ENCODE measurements around the gene UVSSA. TPM values are rescaled to one million over a fixed set of nuclear protein-coding genes. Genes with fewer than 3 reads are reported as not detected.
A peak's percentile ranks its signal among the peaks of the same experiment; 100 is the strongest.

Gene UVSSA
- total and polyA plus RNA-seq, 8 donors: 9.2 to 30.9 (median 14.5) TPM

DNA sequence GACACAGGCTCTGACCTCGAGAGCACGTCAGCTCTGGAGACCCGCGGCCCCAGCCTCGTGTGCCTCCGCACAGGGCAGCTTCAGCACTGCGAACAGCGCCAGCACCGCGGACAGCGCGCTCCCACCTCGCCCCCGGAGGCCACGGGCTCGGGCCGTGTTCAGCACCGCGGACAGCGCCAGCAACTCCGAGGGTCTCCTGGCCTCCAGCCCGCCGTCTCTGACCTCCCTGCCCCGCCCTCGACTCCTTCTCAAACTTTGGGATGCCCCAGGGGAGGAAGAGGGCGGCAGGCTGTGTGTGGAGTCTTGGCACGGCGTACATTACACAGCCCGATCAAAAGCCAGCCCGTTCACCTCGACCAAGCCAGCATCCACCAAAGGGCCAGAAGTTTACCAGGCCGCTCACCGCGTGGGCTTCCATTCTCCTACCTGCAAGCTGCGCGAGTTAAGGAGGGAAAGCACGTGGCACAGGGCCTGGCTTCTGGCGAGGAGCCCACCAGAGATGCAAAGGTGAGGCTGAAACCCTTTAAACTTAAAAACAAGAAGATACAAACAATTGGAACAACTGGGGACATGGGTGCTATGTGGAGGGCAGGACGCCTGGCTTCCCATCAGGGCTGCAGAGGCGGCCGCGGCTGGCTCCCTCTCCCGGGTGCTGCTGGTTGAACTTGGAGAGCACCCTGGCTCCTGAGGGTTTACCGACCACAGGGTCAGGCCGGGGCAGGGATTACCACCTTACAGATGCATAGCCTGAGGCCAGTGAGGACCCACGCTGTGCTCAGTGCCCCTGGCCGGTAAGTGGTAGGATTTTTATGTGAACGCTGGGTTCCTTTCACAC, 63.7 kb downstream of the UVSSA start:
- H3K27me3 ChIP-seq: peaks cover 0 to 53% (median 5%) of the 10 kb centered on the region in 4 donors
- peak; percentile 48 to 95 (median 78) for ATAC-seq

DNA sequence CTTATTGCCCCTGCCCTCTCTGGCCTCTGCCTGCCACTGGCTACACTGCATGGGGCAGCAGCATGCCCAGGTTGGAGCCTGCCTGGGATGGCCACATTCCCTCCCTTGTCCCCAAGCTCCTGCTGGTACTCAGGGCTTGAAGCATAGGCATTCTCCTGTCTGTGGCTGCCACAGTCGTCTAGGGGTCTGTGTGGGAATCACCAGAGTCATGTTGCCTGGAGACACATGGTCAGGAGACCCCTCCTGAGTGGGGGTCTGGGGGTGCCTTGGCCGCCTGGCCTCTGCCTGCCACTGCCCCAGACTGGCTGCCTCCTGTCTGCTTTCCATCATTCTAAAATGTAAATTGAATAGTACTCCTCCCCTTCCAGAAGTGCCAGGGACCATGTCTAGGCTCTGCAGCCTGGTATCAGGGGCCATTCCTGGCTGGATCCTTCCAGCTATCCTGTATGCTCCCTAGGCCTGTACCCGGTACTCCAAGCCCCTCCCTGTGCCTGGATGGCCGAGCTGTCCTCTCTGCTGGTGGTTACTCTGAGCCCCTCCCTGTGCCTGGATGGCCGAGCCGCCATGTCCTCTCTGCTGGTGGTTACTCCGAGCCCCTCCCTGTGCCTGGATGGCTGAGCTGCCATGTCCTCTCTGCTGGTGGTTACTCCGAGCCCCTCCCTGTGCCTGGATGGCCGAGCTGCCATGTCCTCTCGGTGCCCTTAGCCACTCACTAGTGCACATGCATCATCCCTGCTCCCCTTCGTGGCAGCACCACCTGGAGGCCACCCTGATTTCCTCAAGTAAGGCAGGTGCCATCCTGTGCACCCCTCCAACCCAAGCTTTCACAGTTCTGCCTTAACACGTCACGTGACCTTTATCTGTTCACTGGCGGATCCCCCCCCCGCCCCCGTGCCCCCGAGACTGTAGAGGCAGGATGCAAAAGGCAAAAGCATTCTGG, 64.7 kb downstream of the UVSSA start:
- Histone ChIP-seq H3K4me1 (no peaks in the 10 kb centered on the region), H3K27me3 (peaks cover 0 to 47% (median 5%) of the 10 kb centered on the region in 4 donors), H3K27ac (no peak overlapping the region), H3K9me3 (no peaks in the 10 kb centered on the region), H3K36me3 (no peaks in the 10 kb centered on the region), H3K4me3 (no peak overlapping the region)
- ATAC-seq (no peak), DNase-seq (peak in 1 of 6 donors; percentile 19), FAIRE-seq (no peak)
- WGBS, 2 donors: 30 to 48% methylated on average over 17 of the region's 17 CpGs
- intact Hi-C loops (cut with DNase I): no loop called here
- TF ChIP-seq, protein P1, sequence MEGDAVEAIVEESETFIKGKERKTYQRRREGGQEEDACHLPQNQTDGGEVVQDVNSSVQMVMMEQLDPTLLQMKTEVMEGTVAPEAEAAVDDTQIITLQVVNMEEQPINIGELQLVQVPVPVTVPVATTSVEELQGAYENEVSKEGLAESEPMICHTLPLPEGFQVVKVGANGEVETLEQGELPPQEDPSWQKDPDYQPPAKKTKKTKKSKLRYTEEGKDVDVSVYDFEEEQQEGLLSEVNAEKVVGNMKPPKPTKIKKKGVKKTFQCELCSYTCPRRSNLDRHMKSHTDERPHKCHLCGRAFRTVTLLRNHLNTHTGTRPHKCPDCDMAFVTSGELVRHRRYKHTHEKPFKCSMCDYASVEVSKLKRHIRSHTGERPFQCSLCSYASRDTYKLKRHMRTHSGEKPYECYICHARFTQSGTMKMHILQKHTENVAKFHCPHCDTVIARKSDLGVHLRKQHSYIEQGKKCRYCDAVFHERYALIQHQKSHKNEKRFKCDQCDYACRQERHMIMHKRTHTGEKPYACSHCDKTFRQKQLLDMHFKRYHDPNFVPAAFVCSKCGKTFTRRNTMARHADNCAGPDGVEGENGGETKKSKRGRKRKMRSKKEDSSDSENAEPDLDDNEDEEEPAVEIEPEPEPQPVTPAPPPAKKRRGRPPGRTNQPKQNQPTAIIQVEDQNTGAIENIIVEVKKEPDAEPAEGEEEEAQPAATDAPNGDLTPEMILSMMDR (IDR thresholded peaks at IDR 0.05): no peak

More for the DNA sequence above, 63.7 kb downstream of the UVSSA start:
- no peak overlapping the region for H3K27ac ChIP-seq
- H3K4me3 ChIP-seq: no peak overlapping the region
- no peaks in the 10 kb centered on the region for H3K36me3 ChIP-seq
- no peaks in the 10 kb centered on the region for H3K4me1 ChIP-seq
- DNase-seq (peak in 2 of 6 donors; percentile 27 to 73), FAIRE-seq (no peak)
- intact Hi-C loops (cut with DNase I): no loop called here
- WGBS, 2 donors: 17 to 21% methylated on average over 48 of the region's 48 CpGs
- TF ChIP-seq, protein P1 (IDR thresholded peaks at IDR 0.05): no peak
- H3K9me3 ChIP-seq: no peaks in the 10 kb centered on the region

DNA sequence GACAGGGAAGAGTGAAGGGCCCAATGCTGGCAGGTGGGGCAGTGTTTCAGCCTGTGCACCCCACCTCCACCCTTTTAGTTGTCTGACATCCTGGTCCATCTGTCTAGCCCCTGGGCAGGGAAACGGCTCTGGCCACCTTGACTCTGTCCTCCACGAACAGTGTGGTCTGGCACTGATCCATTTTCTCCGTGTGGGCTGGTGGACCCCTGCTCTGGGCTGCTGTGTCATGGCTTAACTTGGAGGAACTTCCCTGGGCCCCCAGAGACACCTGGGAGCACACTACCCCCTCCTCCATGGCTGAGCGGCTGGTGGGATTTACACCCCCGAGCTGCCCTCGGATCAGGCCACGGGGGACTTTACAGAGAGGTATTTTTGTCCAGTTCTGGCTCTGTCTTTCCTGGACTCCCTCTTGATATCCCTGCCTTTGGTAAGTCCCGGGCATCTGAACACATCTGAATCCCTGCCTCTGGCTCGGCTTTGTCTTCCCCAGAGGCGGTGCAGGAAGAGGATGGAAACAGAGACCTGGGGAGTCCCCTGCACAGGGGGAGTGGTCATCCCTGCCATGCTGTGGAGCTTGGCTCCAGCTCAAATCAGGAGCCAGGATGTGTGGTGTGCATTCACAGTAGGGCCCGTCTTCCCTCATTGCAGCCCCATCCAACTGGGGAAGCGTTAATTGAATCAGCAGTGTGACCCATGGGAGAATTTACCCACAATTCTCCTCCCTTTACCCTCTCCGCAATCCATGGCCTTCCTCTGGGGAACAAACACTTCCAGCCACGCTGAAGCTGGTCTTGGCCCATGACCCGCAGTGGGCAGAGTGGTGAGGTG, 65.6 kb downstream of the UVSSA start:
- FAIRE-seq: no peak
- no peak overlapping the region for H3K27ac ChIP-seq
- H3K36me3 ChIP-seq: no peaks in the 10 kb centered on the region
- no peaks in the 10 kb centered on the region for H3K9me3 ChIP-seq
- no peaks in the 10 kb centered on the region for H3K4me1 ChIP-seq
- intact Hi-C loops (cut with DNase I): no loop called here
- peak in 2 of 6 donors; percentile 4 to 31 for DNase-seq
- no peak overlapping the region for H3K4me3 ChIP-seq
- WGBS, 2 donors: 51 to 56% methylated on average over 15 of the region's 15 CpGs
- TF ChIP-seq, protein P1 (IDR thresholded peaks at IDR 0.05): no peak
- ATAC-seq: no peak
- H3K27me3 ChIP-seq: peaks cover 0 to 39% (median 5%) of the 10 kb centered on the region in 4 donors

DNA sequence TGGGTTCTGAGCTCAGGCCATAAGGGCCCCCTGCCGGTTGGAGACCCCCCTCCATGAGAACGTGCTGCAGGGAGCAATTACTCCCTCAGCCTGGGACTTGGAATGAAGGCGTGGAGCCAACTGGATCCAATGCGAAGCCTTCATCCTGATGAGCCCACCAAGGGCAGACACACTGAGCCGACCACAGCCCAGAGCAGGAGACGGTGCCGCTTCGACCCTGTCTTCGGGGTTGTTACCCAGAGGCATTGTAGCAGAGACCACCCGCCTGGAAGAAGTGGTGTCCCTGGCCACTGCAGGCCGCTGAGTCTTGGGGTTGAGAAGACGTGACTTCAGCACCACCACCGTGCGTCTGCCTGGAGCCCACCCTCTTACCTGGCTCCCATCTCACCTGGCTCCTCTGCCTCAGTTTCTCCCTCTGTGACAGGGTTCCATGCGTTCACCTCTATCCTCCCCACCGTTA, 66.2 kb downstream of the UVSSA start:
- TF ChIP-seq, protein P1 (IDR thresholded peaks at IDR 0.05): no peak
- Histone ChIP-seq H3K4me3 (no peak overlapping the region), H3K9me3 (no peaks in the 10 kb centered on the region), H3K4me1 (no peaks in the 10 kb centered on the region), H3K27me3 (peaks cover 0 to 32% (median 4%) of the 10 kb centered on the region in 4 donors), H3K36me3 (no peaks in the 10 kb centered on the region), H3K27ac (no peak overlapping the region)
- FAIRE-seq: no peak
- intact Hi-C loops (cut with DNase I): no loop called here
- DNase-seq: peak in 1 of 6 donors; percentile 8
- 50 to 55% methylated on average over 16 of the region's 16 CpGs for WGBS, 2 donors
- ATAC-seq: no peak

Data from pancreas (tissue), 10 donors.